Rectal smooth muscle tissue (tissue), 1 donor: Measurements from ENCODE around the gene BANF1.
A peak's percentile ranks its signal among the peaks of the same experiment; 100 is the strongest.
"Not testable (repeated sequence)": the region's sequence is repeated elsewhere in the genome, so short reads cannot be mapped to it uniquely, and the experiment has no call there.

Source experiments
- H3K27ac ChIP-seq: one replicate; pipeline ENCODE4 v1.7.0; 2013; ENCODE audit warnings: low read depth, low read length, inconsistent platforms
- H3K27me3 ChIP-seq: one replicate; pipeline ENCODE4 v1.7.0; 2013; ENCODE audit warnings: low read length; ENCODE audit not compliant: control insufficient read depth, insufficient read depth
- H3K36me3 ChIP-seq: one replicate; pipeline ENCODE4 v1.7.0; 2013; ENCODE audit warnings: low read length; ENCODE audit not compliant: control insufficient read depth, insufficient read depth
- H3K4me1 ChIP-seq: one replicate; pipeline ENCODE4 v1.7.0; 2013; ENCODE audit warnings: low read length; ENCODE audit not compliant: control insufficient read depth, insufficient read depth
- H3K4me3 ChIP-seq: one replicate; pipeline ENCODE4 v1.7.0; 2013; ENCODE audit warnings: low read length
- H3K9ac ChIP-seq: one replicate; pipeline ENCODE4 v1.7.0; 2013; ENCODE audit warnings: low read length

Gene BANF1

DNA sequence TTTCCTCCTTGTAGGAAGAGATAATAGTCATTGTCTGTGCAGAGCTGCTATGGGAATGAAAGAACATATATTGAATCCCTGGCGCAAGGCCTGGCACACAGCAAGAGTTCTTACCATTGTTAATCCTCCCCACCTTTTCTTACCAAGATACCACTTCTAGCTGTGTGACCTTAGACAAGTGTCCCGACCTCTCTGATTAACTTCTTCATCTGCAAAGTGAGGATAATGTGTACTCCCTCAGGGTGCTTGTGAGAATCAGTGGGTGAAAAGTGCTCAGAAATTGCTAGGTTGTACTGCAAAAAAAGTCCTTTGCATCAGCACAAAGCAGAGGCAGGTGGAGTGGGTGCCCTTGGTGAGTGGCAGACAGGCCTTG is 5.8 kb downstream of the BANF1 start:
- H3K4me1 ChIP-seq, result peaks cover 4% of the 10 kb centered on the region
- peaks cover 16% of the 10 kb centered on the region for H3K27me3 ChIP-seq
- no peak overlapping the region for H3K9ac ChIP-seq
- H3K36me3 ChIP-seq, result peaks cover 12% of the 10 kb centered on the region
- no peak overlapping the region for H3K4me3 ChIP-seq
- H3K27ac ChIP-seq, result no peak overlapping the region

DNA sequence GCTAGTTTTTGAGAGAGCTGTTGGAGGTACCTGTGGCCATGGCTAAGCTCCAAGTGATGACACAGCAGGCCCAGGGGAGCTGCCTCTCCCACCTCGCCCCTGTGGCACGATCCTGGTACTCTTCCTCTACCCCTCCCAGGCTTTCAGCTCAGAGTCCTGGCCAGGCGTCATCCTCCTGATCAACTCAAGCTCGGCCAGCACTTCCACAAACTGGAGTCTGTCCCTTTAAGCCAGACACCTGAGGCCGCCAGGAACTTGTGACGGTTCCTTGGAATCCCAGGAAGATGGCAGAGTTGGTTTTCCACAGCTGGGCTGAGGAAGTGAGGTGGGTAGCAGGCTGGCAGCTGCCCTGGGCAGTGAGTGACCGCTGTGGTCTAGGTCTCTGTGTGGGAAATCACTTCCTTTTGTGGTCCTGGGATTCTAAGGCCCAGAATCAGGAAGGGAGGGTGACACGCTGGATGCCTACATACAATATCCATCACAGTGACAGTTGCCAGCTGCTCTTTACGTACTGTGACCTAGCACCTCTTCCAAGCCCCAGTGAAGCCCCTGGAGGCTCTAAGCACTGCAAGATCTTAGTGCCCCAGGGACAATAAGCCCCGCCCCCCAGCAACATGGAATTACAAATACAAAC is 6.3 kb downstream of the BANF1 start:
- H3K4me3 ChIP-seq, result no peak overlapping the region
- no peaks in the 10 kb centered on the region for H3K4me1 ChIP-seq
- H3K36me3 ChIP-seq, result peaks cover 12% of the 10 kb centered on the region
- no peak overlapping the region for H3K27ac ChIP-seq
- H3K9ac ChIP-seq, result no peak overlapping the region
- H3K27me3 ChIP-seq, result peaks cover 21% of the 10 kb centered on the region

DNA sequence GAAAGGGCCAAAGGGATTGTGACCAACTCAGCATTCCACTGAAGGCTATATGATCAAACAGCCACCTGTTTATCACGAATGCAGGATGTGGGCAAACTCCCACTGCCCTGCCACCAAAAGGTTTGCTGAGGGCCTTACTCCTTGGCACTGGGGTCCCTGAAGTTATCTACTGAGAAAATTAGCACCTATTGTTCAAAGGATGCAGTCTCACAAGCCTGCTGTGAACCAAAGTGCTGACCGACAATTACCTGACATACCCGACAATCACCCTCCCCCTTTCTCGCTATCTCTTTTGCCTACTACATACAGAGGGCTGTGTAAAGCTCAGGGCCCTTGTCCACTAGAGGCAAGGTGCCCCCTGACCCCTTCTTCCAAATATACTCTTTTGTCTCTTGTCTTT is 7.7 kb downstream of the BANF1 start:
- not testable (repeated sequence) for H3K4me1 ChIP-seq, H3K9ac ChIP-seq, H3K27ac ChIP-seq, H3K36me3 ChIP-seq, H3K4me3 ChIP-seq
- H3K27me3 ChIP-seq, result peaks cover 21% of the 10 kb centered on the region

DNA sequence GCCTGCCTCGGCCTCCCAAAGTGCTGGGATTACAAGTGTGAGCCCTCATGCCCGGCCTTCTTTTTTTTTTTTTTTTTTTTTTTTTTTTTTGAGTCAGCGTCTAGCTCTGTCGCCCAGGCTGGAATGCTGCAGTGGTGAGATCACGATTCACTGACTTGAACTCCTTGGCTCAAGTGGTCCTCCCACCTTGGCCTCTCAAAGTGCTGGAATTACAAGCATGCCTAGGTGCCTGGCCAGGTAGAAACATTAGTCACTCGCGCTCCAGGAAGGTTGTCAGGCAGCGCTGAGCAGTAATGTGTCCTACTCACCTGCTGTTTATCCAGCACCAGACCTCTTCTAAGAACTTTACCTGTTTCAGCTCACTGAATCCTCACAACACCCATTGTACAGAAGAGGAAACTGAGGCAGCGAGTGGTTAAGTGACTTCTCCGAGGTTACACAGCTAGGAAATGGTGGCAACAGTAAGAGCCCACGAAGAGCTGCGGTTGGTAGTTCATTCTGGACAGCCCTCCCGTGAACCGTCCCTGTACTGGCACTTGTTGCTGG is 9.0 kb downstream of the BANF1 start:
- Histone ChIP-seq H3K9ac (no peak overlapping the region), H3K36me3 (no peaks in the 10 kb centered on the region), H3K27me3 (peaks cover 21% of the 10 kb centered on the region), H3K27ac (no peak overlapping the region), H3K4me3 (no peak overlapping the region), H3K4me1 (no peaks in the 10 kb centered on the region)

DNA sequence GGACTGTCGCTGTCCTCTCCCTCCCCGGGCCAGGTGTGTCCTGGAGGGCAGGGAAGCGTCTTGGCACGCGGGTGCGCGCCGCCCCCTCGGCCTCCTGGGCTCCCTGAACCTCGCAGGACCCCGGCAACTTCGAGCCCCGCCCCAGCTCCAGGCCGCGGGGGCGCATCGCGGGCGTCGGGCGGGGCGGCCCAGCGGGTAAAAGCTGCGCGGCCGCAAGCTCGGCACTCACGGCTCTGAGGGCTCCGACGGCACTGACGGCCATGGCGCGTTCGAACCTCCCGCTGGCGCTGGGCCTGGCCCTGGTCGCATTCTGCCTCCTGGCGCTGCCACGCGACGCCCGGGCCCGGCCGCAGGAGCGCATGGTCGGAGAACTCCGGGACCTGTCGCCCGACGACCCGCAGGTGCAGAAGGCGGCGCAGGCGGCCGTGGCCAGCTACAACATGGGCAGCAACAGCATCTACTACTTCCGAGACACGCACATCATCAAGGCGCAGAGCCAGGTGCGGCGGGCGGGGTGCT is 9.5 kb downstream of the BANF1 start, which contains the start of gene CST6:
Gene CST6 (plus strand): TSS at position 224 of the 519 bp plus-strand sequence. CDS start 37 bp downstream, at position 261.
- peak within 1 kb of the TSS; percentile 30 for H3K4me3 ChIP-seq
- H3K9ac ChIP-seq, result no peak within 1 kb of the TSS
- H3K27ac ChIP-seq, result no peak within 1 kb of the TSS

DNA sequence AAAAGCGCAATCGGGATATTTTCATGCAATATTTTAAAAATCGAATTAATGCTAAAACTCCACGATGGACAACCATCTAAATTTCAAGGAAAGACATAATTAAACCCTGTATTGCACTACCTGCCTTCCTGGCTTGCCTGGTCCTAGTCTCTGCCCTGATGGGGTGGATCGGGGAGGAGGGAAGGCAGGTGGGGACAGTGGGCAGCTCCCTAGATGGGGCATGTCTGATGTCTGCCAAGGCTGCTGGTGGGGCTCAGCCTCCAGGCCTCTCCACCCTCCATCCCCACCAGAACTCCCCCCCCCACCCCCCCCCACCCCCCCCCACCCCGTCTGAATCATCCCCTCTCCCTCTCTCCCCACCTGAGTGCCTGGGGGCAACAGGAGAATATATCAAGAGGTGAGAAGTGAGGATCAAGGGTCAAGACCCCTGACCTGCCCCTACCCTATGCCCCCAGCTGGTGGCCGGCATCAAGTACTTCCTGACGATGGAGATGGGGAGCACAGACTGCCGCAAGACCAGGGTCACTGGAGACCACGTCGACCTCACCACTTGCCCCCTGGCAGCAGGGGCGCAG is 10.2 kb downstream of the BANF1 start:
- no peak overlapping the region for H3K4me3 ChIP-seq

More for the DNA sequence above, 9.5 kb downstream of the BANF1 start, which contains the start of gene CST6:
- H3K36me3 ChIP-seq, result no peaks in the 10 kb centered on the region
- H3K27me3 ChIP-seq, result peaks cover 21% of the 10 kb centered on the region
- no peaks in the 10 kb centered on the region for H3K4me1 ChIP-seq

DNA sequence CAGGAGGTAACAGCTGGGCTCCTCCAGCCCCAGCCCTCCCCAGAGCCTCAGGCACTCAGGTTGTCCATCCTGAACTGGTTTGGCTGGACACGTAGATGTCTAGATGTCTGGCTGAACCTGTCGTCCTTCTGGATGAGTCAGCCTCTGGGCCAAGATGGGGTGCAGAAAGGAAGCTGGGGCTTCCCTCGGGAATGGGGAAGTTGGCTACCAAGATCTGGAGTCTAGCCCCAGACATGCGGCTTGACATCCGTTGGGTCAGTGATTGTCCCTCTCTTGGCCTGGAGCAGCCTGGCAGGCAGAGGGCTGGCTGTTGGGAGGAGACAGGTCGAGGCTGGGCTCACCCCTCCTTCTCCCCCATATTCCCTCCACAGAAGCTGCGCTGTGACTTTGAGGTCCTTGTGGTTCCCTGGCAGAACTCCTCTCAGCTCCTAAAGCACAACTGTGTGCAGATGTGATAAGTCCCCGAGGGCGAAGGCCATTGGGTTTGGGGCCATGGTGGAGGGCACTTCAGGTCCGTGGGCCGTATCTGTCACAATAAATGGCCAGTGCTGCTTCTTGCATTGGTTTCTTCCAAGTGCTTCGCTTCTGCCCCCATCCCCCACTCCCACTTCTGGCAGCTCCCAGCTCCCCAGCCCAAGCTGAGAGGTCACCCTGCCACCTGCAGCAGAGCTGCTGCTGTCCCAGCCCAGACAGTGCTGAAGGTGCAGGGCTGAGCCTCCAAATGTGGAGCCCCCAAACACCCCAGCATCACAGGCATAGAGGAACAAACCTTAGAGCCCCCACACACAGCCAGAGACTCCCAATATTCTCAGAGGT is 10.9 kb downstream of the BANF1 start:
- Histone ChIP-seq H3K27me3 (peaks cover 21% of the 10 kb centered on the region), H3K4me1 (no peaks in the 10 kb centered on the region), H3K9ac (no peak overlapping the region), H3K27ac (no peak overlapping the region), H3K36me3 (no peaks in the 10 kb centered on the region), H3K4me3 (no peak overlapping the region)

More for the DNA sequence above, 10.2 kb downstream of the BANF1 start:
- H3K27me3 ChIP-seq, result peaks cover 21% of the 10 kb centered on the region
- no peaks in the 10 kb centered on the region for H3K4me1 ChIP-seq
- H3K36me3 ChIP-seq, result no peaks in the 10 kb centered on the region
- no peak overlapping the region for H3K9ac ChIP-seq
- no peak overlapping the region for H3K27ac ChIP-seq

DNA sequence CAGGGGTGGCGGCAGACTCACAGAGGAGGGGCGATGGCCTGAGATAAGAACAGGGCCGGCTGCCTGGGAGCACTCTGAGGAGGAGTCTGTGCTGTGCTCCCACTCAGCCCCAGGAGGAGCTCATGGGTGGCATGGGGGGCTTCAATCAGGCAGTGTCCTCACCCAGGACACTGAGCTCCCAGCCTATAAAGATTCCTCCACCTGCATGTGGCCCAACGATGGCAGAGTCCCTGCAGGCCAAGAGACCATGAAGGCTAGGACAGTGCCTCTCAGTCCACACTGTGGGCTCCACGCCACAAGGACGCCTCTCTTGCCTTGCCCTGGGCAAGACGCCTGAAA is 11.4 kb downstream of the BANF1 start:
- Histone ChIP-seq H3K27ac (no peak overlapping the region), H3K27me3 (peaks cover 21% of the 10 kb centered on the region), H3K4me1 (no peaks in the 10 kb centered on the region), H3K36me3 (no peaks in the 10 kb centered on the region), H3K9ac (no peak overlapping the region), H3K4me3 (no peak overlapping the region)

DNA sequence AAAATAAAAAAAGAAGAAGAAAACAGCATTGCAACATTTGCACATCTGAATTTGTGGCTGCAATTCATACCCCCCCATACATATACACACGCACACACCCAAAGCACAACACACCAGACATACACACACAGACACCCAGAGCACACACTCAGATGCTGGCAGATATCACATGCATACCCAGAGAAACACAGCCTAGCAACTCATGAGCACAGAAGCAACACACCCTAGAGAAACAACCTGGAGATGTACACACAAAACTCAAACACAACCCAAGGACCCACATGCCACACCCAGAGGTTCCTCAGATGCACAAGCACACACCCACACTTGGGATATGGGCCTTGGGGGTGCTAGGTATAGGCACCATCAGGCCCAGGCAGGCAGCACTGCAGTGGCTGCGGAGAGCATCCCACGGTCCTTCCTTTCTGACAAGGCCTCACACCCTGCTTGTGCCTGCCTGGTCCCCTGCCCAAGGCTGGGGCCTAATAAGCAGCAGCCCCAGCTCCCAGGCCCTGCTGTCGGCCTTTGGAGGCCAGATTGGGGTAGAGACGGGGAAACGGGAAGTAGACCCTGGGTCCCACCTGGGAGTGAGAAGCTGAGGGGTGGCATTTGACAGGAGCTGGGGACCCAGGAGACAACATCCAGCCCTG is 12.6 kb downstream of the BANF1 start:
- no peaks in the 10 kb centered on the region for H3K36me3 ChIP-seq
- no peaks in the 10 kb centered on the region for H3K4me1 ChIP-seq
- H3K4me3 ChIP-seq, result no peak overlapping the region
- no peak overlapping the region for H3K27ac ChIP-seq
- H3K27me3 ChIP-seq, result peaks cover 21% of the 10 kb centered on the region
- no peak overlapping the region for H3K9ac ChIP-seq

DNA sequence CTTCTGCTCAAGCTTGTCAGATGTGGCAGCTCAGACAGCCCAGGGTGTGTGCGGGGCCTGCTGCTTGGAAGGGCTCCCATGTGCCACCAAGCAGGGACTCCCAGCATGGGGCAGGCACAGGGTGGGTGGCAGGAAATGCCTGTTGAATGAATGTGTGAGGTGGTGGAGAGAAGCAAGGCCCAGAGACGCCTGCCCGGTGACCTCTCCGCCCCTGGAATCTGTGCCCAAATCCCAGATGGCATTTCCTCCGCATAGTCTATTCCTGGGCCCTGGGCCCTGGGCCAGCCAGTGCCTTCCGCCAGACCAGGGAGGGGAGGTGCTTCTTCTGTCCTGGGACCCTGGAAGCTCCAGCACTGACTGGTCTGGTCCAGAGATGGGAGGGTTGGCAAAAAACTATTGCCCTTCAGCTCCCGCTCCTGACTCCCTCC is 13.2 kb downstream of the BANF1 start:
- H3K4me3 ChIP-seq, result no peak overlapping the region
- H3K27ac ChIP-seq, result no peak overlapping the region
- no peaks in the 10 kb centered on the region for H3K36me3 ChIP-seq
- no peaks in the 10 kb centered on the region for H3K4me1 ChIP-seq
- peaks cover 21% of the 10 kb centered on the region for H3K27me3 ChIP-seq
- H3K9ac ChIP-seq, result no peak overlapping the region

DNA sequence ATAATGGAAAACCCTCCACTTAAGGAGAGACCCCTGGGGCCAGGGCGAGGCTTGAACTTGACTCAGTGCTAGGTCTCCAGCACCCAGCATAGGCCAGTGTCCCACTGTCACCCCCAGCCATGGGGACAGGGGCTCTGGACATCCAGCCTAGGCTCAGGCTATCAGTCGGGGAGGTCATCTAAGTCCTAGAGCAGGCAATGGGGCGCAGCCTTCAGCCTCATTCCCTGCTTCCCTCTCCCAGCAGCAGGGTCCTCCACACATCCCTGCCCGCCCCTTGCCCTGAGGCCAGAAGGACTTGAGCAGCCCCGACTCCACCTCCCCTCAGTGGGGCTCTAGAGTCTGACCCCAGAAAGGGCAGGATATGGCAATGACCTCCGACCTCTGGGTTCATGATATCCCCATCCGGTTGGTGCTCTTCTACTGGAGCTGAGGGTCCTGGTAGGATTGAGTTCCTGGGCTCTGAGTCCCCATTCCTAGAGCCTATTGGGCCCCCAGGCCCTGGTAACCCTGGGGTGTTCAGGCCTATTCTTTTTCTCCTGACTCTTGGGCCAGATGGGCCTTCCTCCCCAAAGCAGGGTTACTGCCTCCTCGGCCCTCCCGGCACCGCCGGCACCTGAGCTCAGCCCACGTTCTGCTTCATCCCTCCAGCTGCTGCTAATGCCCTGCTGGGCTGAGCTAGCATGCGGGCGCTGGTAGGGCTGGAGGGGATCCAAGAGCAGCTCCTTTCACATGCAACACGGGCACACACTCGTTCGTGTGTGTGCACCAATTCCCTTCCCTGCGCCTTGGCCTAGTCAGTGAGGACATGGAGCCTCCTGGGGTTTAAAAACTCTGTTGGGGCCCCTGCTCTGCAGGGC is 13.9 kb downstream of the BANF1 start:
- peaks cover 21% of the 10 kb centered on the region for H3K27me3 ChIP-seq
- H3K9ac ChIP-seq, result no peak overlapping the region
- no peaks in the 10 kb centered on the region for H3K36me3 ChIP-seq
- H3K27ac ChIP-seq, result no peak overlapping the region
- H3K4me3 ChIP-seq, result no peak overlapping the region
- H3K4me1 ChIP-seq, result no peaks in the 10 kb centered on the region
